Measurements from ENCODE around the gene RAMP3.

RAMP3 gene

GRCh38 chr7:45180084-45180986 lies 22.7 kb downstream of the RAMP3 start:
- no peak for DNase-seq

GRCh38 chr7:45181286-45181960 lies 23.8 kb downstream of the RAMP3 start:
- no peak for DNase-seq

- DNase-seq: no peak
Measured at GRCh38 chr7:45181991-45182855, 24.6 kb downstream of the RAMP3 start.

GRCh38 chr7:45182856-45183710 lies 25.5 kb downstream of the RAMP3 start:
- no peak for DNase-seq

- DNase-seq: no peak
Measured at GRCh38 chr7:45183711-45184210, 26.2 kb downstream of the RAMP3 start.

GRCh38 chr7:45184326-45185027 lies 26.9 kb downstream of the RAMP3 start:
- DNase-seq: no peak

GRCh38 chr7:45185028-45185863 lies 27.7 kb downstream of the RAMP3 start:
- DNase-seq: no peak

GRCh38 chr7:45185864-45186250 lies 28.3 kb downstream of the RAMP3 start:
- DNase-seq: no peak

- no peak for DNase-seq
Measured at GRCh38 chr7:45186261-45186813, 28.7 kb downstream of the RAMP3 start.

GRCh38 chr7:45187089-45187945 lies 29.7 kb downstream of the RAMP3 start:
- no peak for DNase-seq

- DNase-seq: no peak
Measured at GRCh38 chr7:45187946-45188411, 30.4 kb downstream of the RAMP3 start.

- no peak for DNase-seq
Measured at GRCh38 chr7:45188736-45189135, 31.1 kb downstream of the RAMP3 start.

- no peak for DNase-seq
Measured at GRCh38 chr7:45189151-45189970, 31.8 kb downstream of the RAMP3 start.

- DNase-seq: no peak
Measured at GRCh38 chr7:45190406-45191165, 33.0 kb downstream of the RAMP3 start.

GRCh38 chr7:45191396-45191795 lies 33.8 kb downstream of the RAMP3 start:
- DNase-seq: no peak

- DNase-seq: no peak
Measured at GRCh38 chr7:45192621-45193041, 35.0 kb downstream of the RAMP3 start.

- DNase-seq: no peak
Measured at GRCh38 chr7:45193828-45194227, 36.2 kb downstream of the RAMP3 start.
